ENCODE data around the gene IL15RA.
"Not testable (repeated sequence)": the region's sequence is repeated elsewhere in the genome, so short reads cannot be mapped to it uniquely, and the experiment has no call there.

The IL15RA gene

DNA sequence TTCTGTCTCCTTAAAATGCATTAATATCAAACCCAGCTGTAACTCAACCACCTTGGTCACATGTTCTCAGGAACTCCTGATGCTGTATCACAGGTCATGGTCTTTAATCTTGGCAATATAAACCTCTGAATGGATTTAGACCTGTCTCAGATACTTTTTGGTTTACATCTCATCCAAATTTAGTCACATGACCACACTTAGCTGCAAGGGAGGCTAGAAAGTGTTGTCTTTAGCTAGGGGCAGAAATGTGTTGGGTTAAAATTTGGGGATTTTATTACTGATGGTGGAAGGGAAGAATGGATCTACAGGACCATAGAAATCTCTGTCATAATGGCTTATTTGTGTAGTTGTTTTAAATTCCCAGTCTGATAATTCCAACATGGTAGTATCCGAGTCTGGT, 29.6 kb upstream of the IL15RA start:
- H3K36me3 ChIP-seq (ENCODE audit: control insufficient read depth in 4 of 4, insufficient read depth in 4 of 4, low read length in 3 of 4) = no peaks in the 10 kb centered on the region
- H3K4me1 ChIP-seq (ENCODE audit: control extremely low read depth in 1 of 4, control insufficient read depth in 4 of 4, insufficient read depth in 4 of 4, low read length in 3 of 4) = no peaks in the 10 kb centered on the region
- no peak overlapping the region for H3K4me3 ChIP-seq (ENCODE audit: control insufficient read depth in 1 of 7, extremely low read depth in 1 of 7, insufficient read depth in 4 of 7, low read depth in 2 of 7, low read length in 6 of 7)
- H3K9me3 ChIP-seq (ENCODE audit: control extremely low read depth in 1 of 5, control insufficient read depth in 4 of 5, insufficient read depth in 2 of 5, low read depth in 1 of 5, low read length in 4 of 5) = peaks cover 0 to 11% (median 8%) of the 10 kb centered on the region in 5 experiments
- CTCF ChIA-PET = interaction anchor here (1.1 to 1.2 kb wide), 2 partner anchors 9 to 79 kb away, joined by 3 to 4 read pairs; no protein-coding TSS in a partner anchor
- 100% methylated on average over 1 of the region's 1 CpG for WGBS (ENCODE audit: insufficient coverage)
- peaks cover 0 to 2% (median 0%) of the 10 kb centered on the region in 5 experiments for H3K27me3 ChIP-seq (replicated peaks in 2 of 5; ENCODE audit: control insufficient read depth in 4 of 5, insufficient read depth in 5 of 5, low read length in 4 of 5)
- H3K27ac ChIP-seq (ENCODE audit: insufficient read depth in 1 of 2, low read depth in 1 of 2, low read length in 2 of 2, poor library complexity in 1 of 2, severe bottlenecking in 2 of 2) = no peak overlapping the region
- POLR2A ChIA-PET = no interaction called here
- no peak for DNase-seq

GRCh38 chr10:6006546-6006945, 29.2 kb upstream of the IL15RA start:
- Histone ChIP-seq H3K27ac (ENCODE audit: insufficient read depth in 1 of 2, low read depth in 1 of 2, low read length in 2 of 2, poor library complexity in 1 of 2, severe bottlenecking in 2 of 2) (no peak overlapping the region), H3K4me3 (ENCODE audit: control insufficient read depth in 1 of 7, extremely low read depth in 1 of 7, insufficient read depth in 4 of 7, low read depth in 2 of 7, low read length in 6 of 7) (no peak overlapping the region), H3K36me3 (ENCODE audit: control insufficient read depth in 4 of 4, insufficient read depth in 4 of 4, low read length in 3 of 4) (no peaks in the 10 kb centered on the region), H3K9me3 (ENCODE audit: control extremely low read depth in 1 of 5, control insufficient read depth in 4 of 5, insufficient read depth in 2 of 5, low read depth in 1 of 5, low read length in 4 of 5) (peaks cover 0 to 11% (median 8%) of the 10 kb centered on the region in 5 experiments), H3K27me3 (replicated peaks in 2 of 5; ENCODE audit: control insufficient read depth in 4 of 5, insufficient read depth in 5 of 5, low read length in 4 of 5) (peaks cover 0 to 2% (median 0%) of the 10 kb centered on the region in 5 experiments), H3K4me1 (ENCODE audit: control extremely low read depth in 1 of 4, control insufficient read depth in 4 of 4, insufficient read depth in 4 of 4, low read length in 3 of 4) (no peaks in the 10 kb centered on the region)
- no peak for DNase-seq
- CTCF ChIA-PET = interaction anchor here (1.2 kb wide), 1 partner anchor 80 kb away, joined by 4 read pairs; no protein-coding TSS in a partner anchor
- POLR2A ChIA-PET = no interaction called here
- 93% methylated on average over 3 of the region's 3 CpGs for WGBS (ENCODE audit: insufficient coverage)

DNA sequence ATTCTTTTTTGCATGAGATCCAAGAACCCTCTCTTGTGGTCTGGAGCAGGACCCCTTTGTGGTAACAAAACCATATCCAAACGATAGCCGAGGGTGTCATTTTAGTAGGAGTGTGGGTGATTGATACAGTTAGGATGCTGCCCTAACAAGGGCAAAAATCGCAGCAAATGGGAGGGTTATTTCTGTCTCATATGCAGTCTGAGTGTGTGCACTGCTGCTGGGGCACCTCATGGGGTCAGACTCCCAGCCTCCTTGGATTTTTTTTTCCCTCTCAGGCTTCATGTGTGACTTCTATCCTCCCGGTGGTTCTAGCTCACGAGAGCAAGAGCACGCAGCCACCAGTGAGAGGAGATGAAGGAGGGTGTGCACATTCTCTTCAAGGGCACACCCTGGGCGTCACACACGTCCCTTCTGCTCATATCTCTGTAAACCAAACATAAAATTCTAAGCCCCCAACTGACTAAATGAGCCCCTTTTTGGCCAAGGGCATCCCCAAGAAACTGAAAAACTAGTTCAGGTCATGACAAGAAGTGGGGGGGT, 28.6 kb upstream of the IL15RA start:
- Histone ChIP-seq H3K4me3 (ENCODE audit: control insufficient read depth in 1 of 7, extremely low read depth in 1 of 7, insufficient read depth in 4 of 7, low read depth in 2 of 7, low read length in 6 of 7) (no peak overlapping the region), H3K4me1 (ENCODE audit: control extremely low read depth in 1 of 4, control insufficient read depth in 4 of 4, insufficient read depth in 4 of 4, low read length in 3 of 4) (no peaks in the 10 kb centered on the region), H3K9me3 (ENCODE audit: control extremely low read depth in 1 of 5, control insufficient read depth in 4 of 5, insufficient read depth in 2 of 5, low read depth in 1 of 5, low read length in 4 of 5) (peaks cover 0 to 11% (median 8%) of the 10 kb centered on the region in 5 experiments), H3K36me3 (ENCODE audit: control insufficient read depth in 4 of 4, insufficient read depth in 4 of 4, low read length in 3 of 4) (no peaks in the 10 kb centered on the region), H3K27ac (ENCODE audit: insufficient read depth in 1 of 2, low read depth in 1 of 2, low read length in 2 of 2, poor library complexity in 1 of 2, severe bottlenecking in 2 of 2) (no peak overlapping the region), H3K27me3 (replicated peaks in 2 of 5; ENCODE audit: control insufficient read depth in 4 of 5, insufficient read depth in 5 of 5, low read length in 4 of 5) (peaks cover 0 to 2% (median 0%) of the 10 kb centered on the region in 5 experiments)
- DNase-seq = no peak
- 90% methylated on average over 3 of the region's 8 CpGs for WGBS (ENCODE audit: insufficient coverage)
- CTCF ChIA-PET = interaction anchor here (1.2 kb wide), 1 partner anchor 81 kb away, joined by 4 read pairs; no protein-coding TSS in a partner anchor
- POLR2A ChIA-PET = no interaction called here

DNA sequence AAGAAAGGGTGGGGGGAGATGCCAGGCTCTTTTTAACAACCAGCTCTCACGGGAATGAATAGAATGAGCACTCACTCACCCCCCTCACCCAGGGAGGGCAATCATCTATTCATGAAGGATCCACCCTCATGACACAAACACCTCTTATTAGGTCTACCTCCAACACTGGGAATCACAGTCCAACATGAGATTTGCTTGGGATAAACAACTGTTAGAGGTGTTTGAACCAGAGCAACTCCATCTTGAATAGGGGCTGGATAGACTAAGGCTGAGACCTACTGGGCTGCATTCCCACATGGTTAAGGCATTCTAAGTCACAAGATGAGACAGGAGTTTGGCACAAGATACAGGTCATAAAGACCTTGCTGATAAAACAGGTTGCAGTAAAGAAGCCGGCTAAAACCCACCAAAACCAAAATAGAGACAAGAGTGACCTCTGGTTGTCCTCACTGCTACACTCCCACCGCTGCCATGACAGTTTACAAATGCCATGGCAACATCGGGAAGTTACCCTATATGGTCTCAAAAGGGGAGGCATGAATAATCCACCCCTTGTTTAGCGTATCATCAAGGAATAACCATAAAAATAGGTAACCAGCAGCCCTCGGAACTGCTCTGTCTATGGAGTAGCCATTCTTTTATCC, 27.9 kb upstream of the IL15RA start:
- H3K27ac ChIP-seq (ENCODE audit: insufficient read depth in 1 of 2, low read depth in 1 of 2, low read length in 2 of 2, poor library complexity in 1 of 2, severe bottlenecking in 2 of 2); H3K4me1 ChIP-seq (ENCODE audit: control extremely low read depth in 1 of 4, control insufficient read depth in 4 of 4, insufficient read depth in 4 of 4, low read length in 3 of 4); H3K4me3 ChIP-seq (ENCODE audit: control insufficient read depth in 1 of 7, extremely low read depth in 1 of 7, insufficient read depth in 4 of 7, low read depth in 2 of 7, low read length in 6 of 7); H3K27me3 ChIP-seq (replicated peaks in 2 of 5; ENCODE audit: control insufficient read depth in 4 of 5, insufficient read depth in 5 of 5, low read length in 4 of 5); DNase-seq; H3K36me3 ChIP-seq (ENCODE audit: control insufficient read depth in 4 of 4, insufficient read depth in 4 of 4, low read length in 3 of 4); CTCF ChIA-PET; POLR2A ChIA-PET: not testable (repeated sequence)
- peaks cover 0 to 11% (median 8%) of the 10 kb centered on the region in 5 experiments for H3K9me3 ChIP-seq (ENCODE audit: control extremely low read depth in 1 of 5, control insufficient read depth in 4 of 5, insufficient read depth in 2 of 5, low read depth in 1 of 5, low read length in 4 of 5)
- 83% methylated on average over 5 of the region's 6 CpGs for WGBS (ENCODE audit: insufficient coverage)

- no peak overlapping the region for H3K4me3 ChIP-seq (ENCODE audit: control insufficient read depth in 1 of 7, extremely low read depth in 1 of 7, insufficient read depth in 4 of 7, low read depth in 2 of 7, low read length in 6 of 7)
- ChIA-PET POLR2A (no interaction called here), CTCF (no interaction called here)
- H3K36me3 ChIP-seq (ENCODE audit: control insufficient read depth in 4 of 4, insufficient read depth in 4 of 4, low read length in 3 of 4) = no peaks in the 10 kb centered on the region
- H3K27me3 ChIP-seq (replicated peaks in 2 of 5; ENCODE audit: control insufficient read depth in 4 of 5, insufficient read depth in 5 of 5, low read length in 4 of 5) = peaks cover 0 to 7% (median 0%) of the 10 kb centered on the region in 5 experiments
- DNase-seq = no peak
- 93% methylated on average over 9 of the region's 12 CpGs for WGBS (ENCODE audit: insufficient coverage)
- no peaks in the 10 kb centered on the region for H3K4me1 ChIP-seq (ENCODE audit: control extremely low read depth in 1 of 4, control insufficient read depth in 4 of 4, insufficient read depth in 4 of 4, low read length in 3 of 4)
- H3K27ac ChIP-seq (ENCODE audit: insufficient read depth in 1 of 2, low read depth in 1 of 2, low read length in 2 of 2, poor library complexity in 1 of 2, severe bottlenecking in 2 of 2) = no peak overlapping the region
- peaks cover 0 to 10% (median 8%) of the 10 kb centered on the region in 5 experiments for H3K9me3 ChIP-seq (ENCODE audit: control extremely low read depth in 1 of 5, control insufficient read depth in 4 of 5, insufficient read depth in 2 of 5, low read depth in 1 of 5, low read length in 4 of 5)
Observed at GRCh38 chr10:6002809-6003510, 25.6 kb upstream of the IL15RA start.

GRCh38 chr10:5999440-6000165, 22.3 kb upstream of the IL15RA start:
- no peak overlapping the region for H3K4me3 ChIP-seq (ENCODE audit: control insufficient read depth in 1 of 7, extremely low read depth in 1 of 7, insufficient read depth in 4 of 7, low read depth in 2 of 7, low read length in 6 of 7)

More at GRCh38 chr10:5999440-6000165, 22.3 kb upstream of the IL15RA start:
- POLR2A ChIA-PET = no interaction called here
- Histone ChIP-seq H3K4me1 (ENCODE audit: control extremely low read depth in 1 of 4, control insufficient read depth in 4 of 4, insufficient read depth in 4 of 4, low read length in 3 of 4) (no peaks in the 10 kb centered on the region), H3K27ac (ENCODE audit: insufficient read depth in 1 of 2, low read depth in 1 of 2, low read length in 2 of 2, poor library complexity in 1 of 2, severe bottlenecking in 2 of 2) (no peak overlapping the region), H3K36me3 (ENCODE audit: control insufficient read depth in 4 of 4, insufficient read depth in 4 of 4, low read length in 3 of 4) (no peaks in the 10 kb centered on the region), H3K27me3 (replicated peaks in 2 of 5; ENCODE audit: control insufficient read depth in 4 of 5, insufficient read depth in 5 of 5, low read length in 4 of 5) (peaks cover 0 to 5% (median 0%) of the 10 kb centered on the region in 5 experiments), H3K9me3 (ENCODE audit: control extremely low read depth in 1 of 5, control insufficient read depth in 4 of 5, insufficient read depth in 2 of 5, low read depth in 1 of 5, low read length in 4 of 5) (no peaks in the 10 kb centered on the region)
- CTCF ChIA-PET = no interaction called here
- no peak for DNase-seq
- 92% methylated on average over 20 of the region's 20 CpGs for WGBS (ENCODE audit: insufficient coverage)
